ENCODE results near the gene WDTC1. TPM values are rescaled to one million over a fixed set of nuclear protein-coding genes. Genes with fewer than 3 reads are reported as not detected.

WDTC1 gene
- total RNA-seq, 1 donor from 2014 or later, result 36.2 TPM

DNA sequence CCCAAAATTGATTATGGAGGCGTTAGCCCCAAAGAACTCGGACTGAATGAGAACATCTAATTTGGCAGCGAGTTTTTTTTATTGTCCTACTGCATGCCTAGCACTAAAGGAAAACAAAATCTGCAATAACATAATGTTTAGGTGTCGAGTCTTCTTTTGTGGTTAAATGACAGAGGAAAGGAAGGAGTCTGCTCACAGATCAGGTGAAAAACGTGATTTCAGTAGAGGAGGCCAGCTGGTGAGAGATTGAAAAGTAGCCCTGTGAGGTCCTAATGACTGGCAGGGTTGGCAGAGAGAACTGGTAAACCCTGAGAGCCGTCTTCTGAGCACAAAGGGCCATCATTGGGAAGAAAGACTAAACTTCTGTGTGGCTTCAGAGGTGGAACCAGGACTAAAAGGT lies 24.2 kb downstream of the WDTC1 start:
- Histone ChIP-seq H3K9me3 (no peaks in the 10 kb centered on the region), H3K27ac (no peak overlapping the region), H3K27me3 (no peaks in the 10 kb centered on the region), H3K36me3 (peaks cover 6 to 11% of the 10 kb centered on the region in 2 donors), H3K4me1 (no peaks in the 10 kb centered on the region), H3K4me3 (no peak overlapping the region)
- no peak for DNase-seq (ENCODE audit: low spot score in 2 of 2)
- intact Hi-C loops (cut with DNase I), result no loop called here
- TF ChIP-seq, protein P1, sequence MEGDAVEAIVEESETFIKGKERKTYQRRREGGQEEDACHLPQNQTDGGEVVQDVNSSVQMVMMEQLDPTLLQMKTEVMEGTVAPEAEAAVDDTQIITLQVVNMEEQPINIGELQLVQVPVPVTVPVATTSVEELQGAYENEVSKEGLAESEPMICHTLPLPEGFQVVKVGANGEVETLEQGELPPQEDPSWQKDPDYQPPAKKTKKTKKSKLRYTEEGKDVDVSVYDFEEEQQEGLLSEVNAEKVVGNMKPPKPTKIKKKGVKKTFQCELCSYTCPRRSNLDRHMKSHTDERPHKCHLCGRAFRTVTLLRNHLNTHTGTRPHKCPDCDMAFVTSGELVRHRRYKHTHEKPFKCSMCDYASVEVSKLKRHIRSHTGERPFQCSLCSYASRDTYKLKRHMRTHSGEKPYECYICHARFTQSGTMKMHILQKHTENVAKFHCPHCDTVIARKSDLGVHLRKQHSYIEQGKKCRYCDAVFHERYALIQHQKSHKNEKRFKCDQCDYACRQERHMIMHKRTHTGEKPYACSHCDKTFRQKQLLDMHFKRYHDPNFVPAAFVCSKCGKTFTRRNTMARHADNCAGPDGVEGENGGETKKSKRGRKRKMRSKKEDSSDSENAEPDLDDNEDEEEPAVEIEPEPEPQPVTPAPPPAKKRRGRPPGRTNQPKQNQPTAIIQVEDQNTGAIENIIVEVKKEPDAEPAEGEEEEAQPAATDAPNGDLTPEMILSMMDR (IDR thresholded peaks at IDR 0.05), result no peak

DNA sequence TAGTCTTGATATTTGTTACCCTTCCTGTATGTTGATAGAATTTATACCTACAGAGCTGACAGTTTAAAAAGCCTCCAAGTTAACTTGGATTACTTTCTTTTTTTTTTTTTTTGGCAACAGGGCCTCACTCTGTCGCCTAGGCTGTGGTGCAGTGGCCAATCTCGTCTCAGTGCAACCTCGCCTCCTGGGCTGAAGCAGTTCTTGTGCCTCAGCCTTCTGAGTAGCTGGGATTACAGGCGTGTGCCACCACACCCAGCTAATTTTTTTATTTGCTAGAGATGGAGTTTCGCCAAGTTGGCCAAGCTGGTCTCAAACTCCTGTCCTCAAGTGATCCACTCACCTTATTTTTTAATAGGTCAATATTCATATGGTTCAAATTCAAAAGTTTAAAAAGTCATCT lies 32.7 kb downstream of the WDTC1 start:
- H3K27ac ChIP-seq, result no peak overlapping the region
- no peak overlapping the region for H3K4me3 ChIP-seq
- intact Hi-C loops (cut with DNase I), result no loop called here
- no peaks in the 10 kb centered on the region for H3K4me1 ChIP-seq
- peaks cover 27 to 40% of the 10 kb centered on the region in 2 donors for H3K36me3 ChIP-seq
- TF ChIP-seq, protein P1 (IDR thresholded peaks at IDR 0.05), result no peak
- H3K27me3 ChIP-seq, result no peaks in the 10 kb centered on the region
- no peaks in the 10 kb centered on the region for H3K9me3 ChIP-seq
- peak in 1 of 2 donors; percentile 15 for DNase-seq (ENCODE audit: low spot score in 2 of 2)

GRCh38 chr1:27269276-27269675 lies 34.8 kb downstream of the WDTC1 start:
- Histone ChIP-seq H3K9me3 (no peaks in the 10 kb centered on the region), H3K4me3 (no peak overlapping the region), H3K27ac (no peak overlapping the region), H3K4me1 (no peaks in the 10 kb centered on the region), H3K36me3 (peaks cover 14 to 22% of the 10 kb centered on the region in 2 donors), H3K27me3 (no peaks in the 10 kb centered on the region)
- no peak for DNase-seq (ENCODE audit: low spot score in 2 of 2)
- intact Hi-C loops (cut with DNase I), result no loop called here
- TF ChIP-seq, protein P1 (IDR thresholded peaks at IDR 0.05), result no peak

GRCh38 chr1:27274204-27274603 lies 39.8 kb downstream of the WDTC1 start:
- TF ChIP-seq, protein P1 (IDR thresholded peaks at IDR 0.05), result no peak
- no peak for DNase-seq (ENCODE audit: low spot score in 2 of 2)
- no peaks in the 10 kb centered on the region for H3K27me3 ChIP-seq
- intact Hi-C loops (cut with DNase I), result no loop called here
- no peaks in the 10 kb centered on the region for H3K9me3 ChIP-seq
- H3K36me3 ChIP-seq, result no peaks in the 10 kb centered on the region
- H3K4me3 ChIP-seq, result no peak overlapping the region
- no peak overlapping the region for H3K27ac ChIP-seq
- H3K4me1 ChIP-seq, result no peaks in the 10 kb centered on the region

DNA sequence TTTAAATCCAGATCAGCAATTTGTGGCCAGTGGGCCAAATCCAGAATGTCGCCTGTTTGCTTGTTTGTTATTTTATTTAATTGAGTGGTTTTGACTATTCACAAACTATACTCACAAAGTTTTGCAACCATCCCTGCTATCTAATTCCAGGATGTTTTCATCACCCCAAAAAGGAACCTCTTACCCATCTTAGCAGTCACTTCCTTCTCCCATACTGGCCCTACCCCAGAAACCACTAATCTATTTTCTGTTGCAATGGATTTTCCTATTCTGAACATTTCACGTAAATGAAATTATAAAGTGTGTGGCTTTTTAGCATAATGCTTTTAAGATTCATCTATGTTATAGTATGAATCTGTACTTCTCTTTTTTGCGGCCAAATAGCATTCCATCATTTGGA lies 41.3 kb downstream of the WDTC1 start:
- no peak for DNase-seq (ENCODE audit: low spot score in 2 of 2)
- no peak overlapping the region for H3K4me3 ChIP-seq
- no peaks in the 10 kb centered on the region for H3K9me3 ChIP-seq
- intact Hi-C loops (cut with DNase I), result no loop called here
- TF ChIP-seq, protein P1 (IDR thresholded peaks at IDR 0.05), result no peak
- H3K36me3 ChIP-seq, result no peaks in the 10 kb centered on the region
- no peaks in the 10 kb centered on the region for H3K27me3 ChIP-seq
- no peak overlapping the region for H3K27ac ChIP-seq
- no peaks in the 10 kb centered on the region for H3K4me1 ChIP-seq
